ENCODE data around the gene MAP2K2.

DNA sequence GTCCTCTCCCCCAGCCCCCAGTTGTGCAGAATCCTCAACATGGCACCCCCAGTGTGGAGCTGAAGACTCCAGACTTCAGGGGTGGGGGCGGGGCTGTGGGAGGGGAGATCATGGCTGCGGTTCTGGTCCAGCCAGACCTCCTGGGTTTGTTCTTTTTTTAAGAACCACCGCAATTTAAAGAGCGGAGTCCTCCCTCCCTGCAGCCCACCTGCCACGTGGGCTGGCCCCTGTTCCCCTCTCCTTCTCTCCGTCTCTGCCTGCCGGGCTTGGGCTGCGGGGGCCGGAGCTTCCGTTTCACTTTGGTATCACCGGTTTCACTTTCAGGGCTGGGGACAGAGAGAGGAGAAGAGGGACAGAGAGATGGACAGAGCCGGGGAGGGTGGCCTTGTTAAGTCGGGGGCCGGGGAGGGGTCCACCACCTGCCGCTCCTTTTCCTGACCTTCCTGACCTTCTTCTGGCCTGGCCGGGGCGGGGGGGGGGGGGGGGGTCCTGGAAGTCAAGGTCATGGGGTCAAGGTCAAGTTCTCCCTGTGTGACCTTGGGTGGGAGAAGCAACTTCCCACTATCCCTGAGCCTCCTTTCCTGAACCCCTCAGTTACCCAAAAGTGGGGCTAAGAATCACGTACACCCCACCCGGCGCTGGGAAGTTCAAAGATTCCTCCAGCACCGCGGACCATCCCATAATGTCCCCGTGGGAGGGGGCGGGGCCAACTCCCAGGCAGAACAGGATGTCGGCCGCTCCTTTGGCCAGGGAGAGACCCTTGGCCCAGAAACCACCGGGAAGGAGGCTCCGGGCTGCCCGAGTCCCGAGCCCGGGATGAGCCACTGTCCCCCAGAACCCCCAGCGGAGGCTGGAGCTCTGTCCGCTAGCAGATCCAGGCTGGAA, 45.9 kb downstream of the MAP2K2 start:
- TF ChIP-seq, protein P1, sequence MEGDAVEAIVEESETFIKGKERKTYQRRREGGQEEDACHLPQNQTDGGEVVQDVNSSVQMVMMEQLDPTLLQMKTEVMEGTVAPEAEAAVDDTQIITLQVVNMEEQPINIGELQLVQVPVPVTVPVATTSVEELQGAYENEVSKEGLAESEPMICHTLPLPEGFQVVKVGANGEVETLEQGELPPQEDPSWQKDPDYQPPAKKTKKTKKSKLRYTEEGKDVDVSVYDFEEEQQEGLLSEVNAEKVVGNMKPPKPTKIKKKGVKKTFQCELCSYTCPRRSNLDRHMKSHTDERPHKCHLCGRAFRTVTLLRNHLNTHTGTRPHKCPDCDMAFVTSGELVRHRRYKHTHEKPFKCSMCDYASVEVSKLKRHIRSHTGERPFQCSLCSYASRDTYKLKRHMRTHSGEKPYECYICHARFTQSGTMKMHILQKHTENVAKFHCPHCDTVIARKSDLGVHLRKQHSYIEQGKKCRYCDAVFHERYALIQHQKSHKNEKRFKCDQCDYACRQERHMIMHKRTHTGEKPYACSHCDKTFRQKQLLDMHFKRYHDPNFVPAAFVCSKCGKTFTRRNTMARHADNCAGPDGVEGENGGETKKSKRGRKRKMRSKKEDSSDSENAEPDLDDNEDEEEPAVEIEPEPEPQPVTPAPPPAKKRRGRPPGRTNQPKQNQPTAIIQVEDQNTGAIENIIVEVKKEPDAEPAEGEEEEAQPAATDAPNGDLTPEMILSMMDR (tag by site-specific recombination; IDR thresholded peaks at IDR 0.05), result no peak
- TF ChIP-seq ZBTB17 (tag by site-specific recombination; IDR thresholded peaks at IDR 0.05) (no peak), SETDB1 (IDR thresholded peaks at IDR 0.05; ENCODE audit: insufficient read length, low read length) (no peak), KLF7 (tag by site-specific recombination; IDR thresholded peaks at IDR 0.05; ENCODE audit: borderline replicate concordance) (no peak), ZNF133 (tag by site-specific recombination; IDR thresholded peaks at IDR 0.05) (no peak), IKZF3 (tag by site-specific recombination; IDR thresholded peaks at IDR 0.05) (no peak), ZNF274 (IDR thresholded peaks at IDR 0.05; ENCODE audit: low read length) (no peak), ZNF274 (tag by site-specific recombination; IDR thresholded peaks at IDR 0.05; ENCODE audit: borderline replicate concordance) (no peak)
- TF ChIP-seq, protein P2, sequence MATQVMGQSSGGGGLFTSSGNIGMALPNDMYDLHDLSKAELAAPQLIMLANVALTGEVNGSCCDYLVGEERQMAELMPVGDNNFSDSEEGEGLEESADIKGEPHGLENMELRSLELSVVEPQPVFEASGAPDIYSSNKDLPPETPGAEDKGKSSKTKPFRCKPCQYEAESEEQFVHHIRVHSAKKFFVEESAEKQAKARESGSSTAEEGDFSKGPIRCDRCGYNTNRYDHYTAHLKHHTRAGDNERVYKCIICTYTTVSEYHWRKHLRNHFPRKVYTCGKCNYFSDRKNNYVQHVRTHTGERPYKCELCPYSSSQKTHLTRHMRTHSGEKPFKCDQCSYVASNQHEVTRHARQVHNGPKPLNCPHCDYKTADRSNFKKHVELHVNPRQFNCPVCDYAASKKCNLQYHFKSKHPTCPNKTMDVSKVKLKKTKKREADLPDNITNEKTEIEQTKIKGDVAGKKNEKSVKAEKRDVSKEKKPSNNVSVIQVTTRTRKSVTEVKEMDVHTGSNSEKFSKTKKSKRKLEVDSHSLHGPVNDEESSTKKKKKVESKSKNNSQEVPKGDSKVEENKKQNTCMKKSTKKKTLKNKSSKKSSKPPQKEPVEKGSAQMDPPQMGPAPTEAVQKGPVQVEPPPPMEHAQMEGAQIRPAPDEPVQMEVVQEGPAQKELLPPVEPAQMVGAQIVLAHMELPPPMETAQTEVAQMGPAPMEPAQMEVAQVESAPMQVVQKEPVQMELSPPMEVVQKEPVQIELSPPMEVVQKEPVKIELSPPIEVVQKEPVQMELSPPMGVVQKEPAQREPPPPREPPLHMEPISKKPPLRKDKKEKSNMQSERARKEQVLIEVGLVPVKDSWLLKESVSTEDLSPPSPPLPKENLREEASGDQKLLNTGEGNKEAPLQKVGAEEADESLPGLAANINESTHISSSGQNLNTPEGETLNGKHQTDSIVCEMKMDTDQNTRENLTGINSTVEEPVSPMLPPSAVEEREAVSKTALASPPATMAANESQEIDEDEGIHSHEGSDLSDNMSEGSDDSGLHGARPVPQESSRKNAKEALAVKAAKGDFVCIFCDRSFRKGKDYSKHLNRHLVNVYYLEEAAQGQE (tag by site-specific recombination; IDR thresholded peaks at IDR 0.05), result no peak
- TF ChIP-seq, protein P3, sequence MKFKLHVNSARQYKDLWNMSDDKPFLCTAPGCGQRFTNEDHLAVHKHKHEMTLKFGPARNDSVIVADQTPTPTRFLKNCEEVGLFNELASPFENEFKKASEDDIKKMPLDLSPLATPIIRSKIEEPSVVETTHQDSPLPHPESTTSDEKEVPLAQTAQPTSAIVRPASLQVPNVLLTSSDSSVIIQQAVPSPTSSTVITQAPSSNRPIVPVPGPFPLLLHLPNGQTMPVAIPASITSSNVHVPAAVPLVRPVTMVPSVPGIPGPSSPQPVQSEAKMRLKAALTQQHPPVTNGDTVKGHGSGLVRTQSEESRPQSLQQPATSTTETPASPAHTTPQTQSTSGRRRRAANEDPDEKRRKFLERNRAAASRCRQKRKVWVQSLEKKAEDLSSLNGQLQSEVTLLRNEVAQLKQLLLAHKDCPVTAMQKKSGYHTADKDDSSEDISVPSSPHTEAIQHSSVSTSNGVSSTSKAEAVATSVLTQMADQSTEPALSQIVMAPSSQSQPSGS (tag by site-specific recombination; IDR thresholded peaks at IDR 0.05; ENCODE audit: low read depth), result no peak

Measured in HEK293 (cell line).